H1 (cell line): ENCODE data around the gene HOXB7. TPM values are rescaled to one million over a fixed set of nuclear protein-coding genes. Genes with fewer than 3 reads are reported as not detected.

ENCODE experiments used
- CTCF ChIA-PET: fragments of 300-600 bp; sonication (Branson Sonifier 250); formaldehyde crosslinking; loops from one replicate; lab custom pipeline; 2021; ENCODE audit not compliant: partially characterized antibody; lab: Charles Lee
- POLR2A ChIA-PET: fragments of 300-600 bp; sonication (Branson Sonifier 250); formaldehyde crosslinking; loops from one replicate; lab custom pipeline; 2021; ENCODE audit warnings: inconsistent platforms; ENCODE audit not compliant: partially characterized antibody; lab: Charles Lee
- DNase-seq, 2 experiments: peaks; one replicate each; pipeline versions ENCODE4 v3.0.0 to v3.0.0-alpha.2; 2010 to 2022; ENCODE audit warnings: low spot score in 2 of 2, low read depth in 1 of 2, mixed read lengths in 1 of 2
- FAIRE-seq: peaks from 2 replicates; lab custom pipeline; 2011; peaks lifted over from hg19 to GRCh38; lab: Jason Lieb, UNC
- H2AFZ ChIP-seq: 2 replicates; pipeline ENCODE4 v1.8.1; 2012; ENCODE audit warnings: low read length, inconsistent platforms
- H2AK5ac ChIP-seq: 2 replicates; pipeline ENCODE4 v1.6.1; 2013; ENCODE audit warnings: low read depth, low read length
- H2BK120ac ChIP-seq: replicated peaks from 2 replicates; pipeline ENCODE3; 2013; ENCODE audit warnings: low read depth, low read length, inconsistent platforms
- H2BK12ac ChIP-seq: 2 replicates; pipeline ENCODE4 v1.6.1; 2013; ENCODE audit warnings: low read depth, low read length
- H2BK15ac ChIP-seq: 2 replicates; pipeline ENCODE4 v1.6.1; 2013; ENCODE audit warnings: low read length
- H2BK20ac ChIP-seq: 2 replicates; pipeline ENCODE4 v1.6.1; 2013; ENCODE audit warnings: low read length
- H2BK5ac ChIP-seq: 2 replicates; pipeline ENCODE4 v1.6.1; 2013; ENCODE audit warnings: low read depth, low read length
- H3K14ac ChIP-seq: 2 replicates; pipeline ENCODE4 v1.6.1; 2013; ENCODE audit warnings: inconsistent platforms; ENCODE audit not compliant: insufficient read length
- H3K18ac ChIP-seq: 2 replicates; pipeline ENCODE4 v1.6.1; 2013; ENCODE audit warnings: low read length; ENCODE audit errors: extremely low read depth
- H3K23ac ChIP-seq: 2 replicates; pipeline ENCODE4 v1.6.1; 2013; ENCODE audit warnings: inconsistent platforms; ENCODE audit not compliant: insufficient read length
- H3K23me2 ChIP-seq: 2 replicates; pipeline ENCODE4 v1.6.1; 2013; ENCODE audit warnings: low read depth, low read length
- H3K27ac ChIP-seq: 2 replicates; pipeline ENCODE4 v1.6.1; 2011; ENCODE audit warnings: low read depth, low read length, inconsistent platforms
- H3K27me3 ChIP-seq, 4 experiments: replicated peaks in 1 of 4; 1 replicate in 1 of 4; 2 replicates in 3 of 4; pipeline versions ENCODE4 v1.6.1 to v1.8.1; 2011 to 2013; ENCODE audit warnings: low read length in 3 of 4, mild to moderate bottlenecking in 3 of 4, inconsistent platforms in 2 of 4, mixed read lengths in 2 of 4, moderate library complexity in 1 of 4; ENCODE audit not compliant: control insufficient read depth in 3 of 4, insufficient read depth in 3 of 4; ENCODE audit errors: extremely low read depth in 1 of 4
- H3K36me3 ChIP-seq, 4 experiments: 2 replicates each; pipeline versions ENCODE4 v1.6.1 to v1.8.1; 2011 to 2013; ENCODE audit warnings: mild to moderate bottlenecking in 4 of 4, low read length in 3 of 4, moderate library complexity in 2 of 4, control low read depth in 1 of 4, inconsistent platforms in 1 of 4; ENCODE audit not compliant: insufficient read depth in 4 of 4, control insufficient read depth in 2 of 4
- H3K4ac ChIP-seq: replicated peaks from 2 replicates; pipeline ENCODE3; 2013; ENCODE audit warnings: low read length, low read depth, mixed read lengths, inconsistent platforms; ENCODE audit not compliant: insufficient read length
- H3K4me1 ChIP-seq, 4 experiments: replicated peaks in 1 of 4; 1 replicate in 1 of 4; 2 replicates in 3 of 4; pipeline versions ENCODE4 v1.6.1 to v1.8.1; 2011 to 2013; ENCODE audit warnings: low read length in 3 of 4, inconsistent platforms in 2 of 4, mixed read lengths in 1 of 4; ENCODE audit not compliant: insufficient read depth in 4 of 4, control insufficient read depth in 3 of 4
- H3K4me2 ChIP-seq, 2 experiments: 2 replicates each; pipeline versions ENCODE4 v1.6.1 to v1.8.1; 2011 to 2013; ENCODE audit warnings: low read depth in 2 of 2, low read length in 2 of 2, control low read depth in 1 of 2, inconsistent platforms in 1 of 2, mild to moderate bottlenecking in 1 of 2; ENCODE audit not compliant: insufficient read depth in 1 of 2
- H3K4me3 ChIP-seq, 4 experiments: fragments of 200-600, 300-600 bp in 1 of 4; sonication (generic), shearing (Covaris generic), sonication (Bioruptor Twin) in 1 of 4; 2 replicates each; pipeline versions ENCODE4 v1.5.1 to v1.8.1; 2011 to 2016; ENCODE audit warnings: low read length in 4 of 4, low read depth in 3 of 4, control low read depth in 2 of 4, inconsistent platforms in 2 of 4, mild to moderate bottlenecking in 2 of 4, mixed read lengths in 1 of 4, moderate library complexity in 1 of 4; ENCODE audit not compliant: insufficient read depth in 2 of 4; ENCODE audit errors: extremely low read depth in 1 of 4
- H3K56ac ChIP-seq: replicated peaks from 2 replicates; pipeline ENCODE3; 2013; ENCODE audit warnings: low read depth, mild to moderate bottlenecking, mixed read lengths, low read length, inconsistent platforms; ENCODE audit not compliant: insufficient read length
- H3K79me1 ChIP-seq: 2 replicates; pipeline ENCODE4 v1.6.1; 2013; ENCODE audit warnings: low read depth, low read length, control low read depth
- H3K79me2 ChIP-seq, 2 experiments: 2 replicates each; pipeline versions ENCODE4 v1.6.1 to v1.8.1; 2012 to 2013; ENCODE audit warnings: low read length in 2 of 2, mild to moderate bottlenecking in 2 of 2, inconsistent platforms in 1 of 2; ENCODE audit not compliant: insufficient read depth in 2 of 2, control insufficient read depth in 1 of 2
- H3K9ac ChIP-seq, 4 experiments: replicated peaks in 1 of 4; 1 replicate in 1 of 4; 2 replicates in 3 of 4; pipeline versions ENCODE4 v1.6.1 to v1.8.1; 2011 to 2013; ENCODE audit warnings: low read depth in 3 of 4, low read length in 3 of 4, control low read depth in 2 of 4, mild to moderate bottlenecking in 2 of 4, moderate library complexity in 2 of 4, inconsistent platforms in 1 of 4; ENCODE audit errors: extremely low read depth in 1 of 4
- H3K9me3 ChIP-seq, 2 experiments: 2 replicates each; pipeline versions ENCODE4 v1.6.1 to v1.8.1; 2012 to 2013; ENCODE audit warnings: mild to moderate bottlenecking in 2 of 2, moderate library complexity in 2 of 2, control low read depth in 1 of 2, inconsistent platforms in 1 of 2, low read depth in 1 of 2, low read length in 1 of 2, mixed read lengths in 1 of 2; ENCODE audit not compliant: insufficient read depth in 2 of 2
- H4K20me1 ChIP-seq, 2 experiments: replicated peaks in 1 of 2; 2 replicates each; pipeline versions ENCODE3 to v1.8.1; 2011 to 2013; ENCODE audit warnings: inconsistent platforms in 2 of 2, low read length in 2 of 2, mild to moderate bottlenecking in 1 of 2; ENCODE audit not compliant: insufficient read depth in 2 of 2, control insufficient read depth in 1 of 2
- H4K5ac ChIP-seq: 2 replicates; pipeline ENCODE4 v1.6.1; 2013; ENCODE audit warnings: low read length, low read depth, mixed read lengths, inconsistent platforms; ENCODE audit not compliant: insufficient read length
- H4K8ac ChIP-seq: 2 replicates; pipeline ENCODE4 v1.8.0; 2013; ENCODE audit warnings: mild to moderate bottlenecking, moderate library complexity, low read length, inconsistent platforms; ENCODE audit not compliant: insufficient read depth; ENCODE audit errors: extremely low read depth
- H4K91ac ChIP-seq: replicated peaks from 2 replicates; pipeline ENCODE3; 2013; ENCODE audit warnings: low read length, mixed read lengths, inconsistent platforms; ENCODE audit not compliant: insufficient read length
- BRCA1 ChIP-seq: IDR thresholded peaks from 2 replicates; pipeline ENCODE4 v1.6.1; 2012; ENCODE audit warnings: low read depth, low read length, improper control_type of control experiment
- CEBPB ChIP-seq: IDR thresholded peaks from 2 replicates; pipeline ENCODE4 v1.6.1; 2012; ENCODE audit warnings: low read depth, low read length
- KDM5A ChIP-seq: fragments of 200-600 bp; IDR thresholded peaks from 2 replicates; pipeline ENCODE4 v1.7.1; 2012; ENCODE audit warnings: mild to moderate bottlenecking, low read length, inconsistent platforms, mixed read lengths
- NANOG ChIP-seq: IDR thresholded peaks from 2 replicates; pipeline ENCODE4 v1.6.1; 2011; ENCODE audit warnings: low read length, low read depth, mild to moderate bottlenecking, inconsistent platforms; ENCODE audit not compliant: insufficient read depth, poor library complexity, severe bottlenecking
- POLR2A ChIP-seq, 2 experiments: IDR thresholded peaks; 1 replicate in 1 of 2; 2 replicates in 1 of 2; pipeline ENCODE4 v1.6.1; 2011; ENCODE audit warnings: low read depth in 2 of 2, low read length in 2 of 2, mild to moderate bottlenecking in 2 of 2; ENCODE audit errors: control extremely low read depth in 1 of 2
- SAP30 ChIP-seq: fragments of 300-600 bp; sonication (generic); IDR thresholded peaks from 2 replicates; pipeline ENCODE4 v1.7.1; 2012; ENCODE audit warnings: low read length, moderate library complexity, mild to moderate bottlenecking, inconsistent platforms; ENCODE audit not compliant: insufficient read depth, insufficient replicate concordance
- SIN3A ChIP-seq, 2 experiments: IDR thresholded peaks in 1 of 2; conservative IDR thresholded peaks in 1 of 2; 2 replicates each; pipeline ENCODE4 v1.6.1; 2011 to 2012; ENCODE audit warnings: low read length in 2 of 2, improper control_type of control experiment in 1 of 2, low read depth in 1 of 2, mild to moderate bottlenecking in 1 of 2
- SP2 ChIP-seq: IDR thresholded peaks from 2 replicates; pipeline ENCODE4 v1.6.1; 2012; ENCODE audit warnings: mild to moderate bottlenecking, low read length, inconsistent platforms
- TAF1 ChIP-seq: IDR thresholded peaks from 2 replicates; pipeline ENCODE4 v1.6.1; 2011; ENCODE audit warnings: mild to moderate bottlenecking, low read depth, low read length
- ZNF274 ChIP-seq: IDR thresholded peaks from 2 replicates; pipeline ENCODE4 v1.7.0; 2012; ENCODE audit warnings: low read length, borderline replicate concordance; ENCODE audit errors: extremely low read depth
- WGBS, 2 experiments: shearing (Covaris generic) in 1 of 2; methylation state at CpG; one replicate each; pipeline versions ENCODE4 v1.1.6 to v1.1.7; 2013 to 2015; ENCODE audit warnings: low lambda C conversion rate in 2 of 2, mixed read lengths in 2 of 2, inconsistent platforms in 1 of 2, low coverage in 1 of 2, missing lambda C conversion rate in 1 of 2; ENCODE audit not compliant: insufficient replicate concordance in 2 of 2, insufficient coverage in 1 of 2, insufficient read length in 1 of 2; ENCODE audit errors: extremely low coverage in 1 of 2, missing lambda C conversion rate in 1 of 2; 5-methylcytosine and 5-hydroxymethylcytosine counted together
- polyA plus RNA-seq, 7 experiments: library from polyadenylated mRNA; depleted of rRNA in 3 of 7; stranded (reverse) in 5 of 7; unstranded in 2 of 7; fragments of >200 nt in 5 of 7; fragments of 200-250 nt in 2 of 7; gene quantifications; 1 replicate in 5 of 7; 2 replicates in 1 of 7; 4 replicates in 1 of 7; pipeline versions ENCODE4 v1.2.1 to v1.2.3, GENCODE V29; 2011 to 2013; ENCODE audit warnings: missing spikeins in 2 of 7, mixed read lengths in 2 of 7
- total RNA-seq: library from RNA; stranded (reverse); fragmentation: NEBNext Ultra II Directional; extraction: Animal tissue kit (Norgen Biotek cat#: 25700); gene quantifications from 2 replicates; pipeline ENCODE4 v1.2.1, GENCODE V29; 2021

Gene HOXB7
- total and polyA plus RNA-seq, 2 of the 8 experiments (the other 6 are each of a cell fraction or from before 2014, with no cell fraction given): not detected

GRCh38 chr17:48589831-48590606, 20.8 kb downstream of the HOXB7 start, which contains the start of gene HOXB3:
Gene HOXB3 (minus strand): TSS chr17:48590241. CDS start chr17:48552474, 37,767 bp downstream.
- Histone ChIP-seq H3K4me3 (no peak within 1 kb of the TSS), H4K8ac (no peak within 1 kb of the TSS), H3K4me2 (no peak within 1 kb of the TSS), H2BK15ac (peak within 1 kb of the TSS; percentile 81; the same call in 1 of the 2 replicates), H2BK120ac (no peak within 1 kb of the TSS), H3K4me1 (peaks cover 0 to 7% (median 3%) of the 10 kb centered on the region in 4 experiments; a peak in 5 of 7 replicates), H3K23ac (no peak within 1 kb of the TSS), H2BK12ac (no peak within 1 kb of the TSS), H2AK5ac (peak within 1 kb of the TSS; percentile 55; the same call in 1 of the 2 replicates), H3K79me2 (no peaks in the 10 kb centered on the region), H2AFZ (no peak within 1 kb of the TSS), H2BK5ac (no peak within 1 kb of the TSS), H3K9ac (no peak within 1 kb of the TSS), H2BK20ac (no peak within 1 kb of the TSS), H3K18ac (no peak within 1 kb of the TSS; the same call in 1 of the 2 replicates), H4K20me1 (peaks cover 20 to 37% of the 10 kb centered on the region in 2 experiments), H3K56ac (no peak within 1 kb of the TSS), H3K4ac (no peak within 1 kb of the TSS), H4K5ac (no peak within 1 kb of the TSS), H3K9me3 (no peaks in the 10 kb centered on the region; a peak in 1 of 4 replicates), H3K36me3 (peaks cover 0 to 6% (median 0%) of the 10 kb centered on the region in 4 experiments; a peak in 1 of 8 replicates), H4K91ac (no peak within 1 kb of the TSS), H3K27me3 (peaks cover 96 to 100% (median 99%) of the 10 kb centered on the region in 4 experiments), H3K79me1 (no peaks in the 10 kb centered on the region), H3K14ac (no peak within 1 kb of the TSS), H3K27ac (no peak within 1 kb of the TSS), H3K23me2 (no peaks in the 10 kb centered on the region)
- no peak for DNase-seq
- WGBS, 2 experiments: 10% methylated on average over 23 of the region's 23 CpGs; no CpG with 5 or more reads in 1 of the 2 experiments
- ChIA-PET CTCF (interaction anchor here (0.5 to 7.0 kb wide), 12 partner anchors 26 to 296 kb away, joined by 3 to 53 read pairs (median 3); no protein-coding TSS in a partner anchor), POLR2A (no interaction called here)
- FAIRE-seq: no peak
- TF ChIP-seq BRCA1: no peak
- no peak for TF ChIP-seq CEBPB
- TF ChIP-seq TAF1: no peak
- TF ChIP-seq KDM5A: no peak
- TF ChIP-seq ZNF274: no peak
- no peak for TF ChIP-seq SP2
- TF ChIP-seq SIN3A (conservative IDR thresholded peaks at IDR 0.05 in 1 of 2, IDR thresholded peaks at IDR 0.05 in 1 of 2; ENCODE audit: low read depth in 1 of 2, low read length in 2 of 2): no peak
- TF ChIP-seq POLR2A (IDR thresholded peaks at IDR 0.05; ENCODE audit: control extremely low read depth in 1 of 2, low read depth in 2 of 2, low read length in 2 of 2): no peak
- no peak for TF ChIP-seq SAP30
- TF ChIP-seq NANOG: no peak
